Hepatocyte (in vitro differentiated cells): ENCODE data around the gene XPR1. TPM values are rescaled to one million over a fixed set of nuclear protein-coding genes. Genes with fewer than 3 reads are reported as not detected.

Source experiments
- DNase-seq: peaks from one replicate; pipeline ENCODE4 v3.0.0-alpha.2; 2016; ENCODE audit warnings: low spot score
- H2AFZ ChIP-seq: fragments of 200-600 bp; sonication (generic); 2 replicates; pipeline ENCODE4 v1.6.0; 2016; ENCODE audit warnings: antibody characterized with exemption, mild to moderate bottlenecking
- H3K27ac ChIP-seq: fragments of 200-600 bp; sonication (generic); 2 replicates; pipeline ENCODE4 v1.5.1; 2016; ENCODE audit warnings: mild to moderate bottlenecking
- H3K27me3 ChIP-seq: fragments of 200-600 bp; sonication (generic); 2 replicates; pipeline ENCODE4 v1.6.1; 2016
- H3K36me3 ChIP-seq: fragments of 200-600 bp; sonication (generic); replicated peaks from 2 replicates; pipeline ENCODE4 v1.5.1; 2016; ENCODE audit warnings: low read depth; ENCODE audit not compliant: insufficient read depth
- H3K4me1 ChIP-seq: fragments of 200-600 bp; sonication (generic); 2 replicates; pipeline ENCODE4 v1.5.1; 2016; ENCODE audit warnings: mild to moderate bottlenecking, moderate library complexity; ENCODE audit not compliant: insufficient read depth
- H3K4me2 ChIP-seq: fragments of 200-600 bp; sonication (generic); 2 replicates; pipeline ENCODE4 v1.6.0; 2016
- H3K4me3 ChIP-seq: fragments of 200-600 bp; sonication (generic); 2 replicates; pipeline ENCODE4 v1.5.1; 2016; ENCODE audit warnings: mild to moderate bottlenecking
- H3K79me2 ChIP-seq: fragments of 200-600 bp; sonication (generic); 2 replicates; pipeline ENCODE4 v1.6.0; 2017; ENCODE audit warnings: mild to moderate bottlenecking
- H3K9me2 ChIP-seq: fragments of 200-600 bp; sonication (generic); replicated peaks from 2 replicates; pipeline ENCODE4 v1.6.0; 2017; ENCODE audit warnings: mild to moderate bottlenecking; ENCODE audit not compliant: insufficient read depth
- H3K9me3 ChIP-seq: fragments of 200-600 bp; sonication (generic); 2 replicates; pipeline ENCODE4 v1.5.1; 2016; ENCODE audit warnings: low read depth, mild to moderate bottlenecking
- H4K20me1 ChIP-seq: fragments of 200-600 bp; sonication (generic); 2 replicates; pipeline ENCODE4 v1.6.0; 2016; ENCODE audit warnings: mild to moderate bottlenecking; ENCODE audit not compliant: insufficient read depth, poor library complexity, severe bottlenecking
- EZH2 ChIP-seq: fragments of 200-600 bp; sonication (generic); IDR thresholded peaks from 2 replicates; pipeline ENCODE4 v1.6.1; 2016; ENCODE audit warnings: antibody characterized with exemption, mild to moderate bottlenecking, borderline replicate concordance
- EZH2phosphoT487 ChIP-seq: fragments of 200-600 bp; sonication (generic); IDR thresholded peaks from one replicate; pipeline ENCODE4 v1.6.1; 2018; ENCODE audit warnings: antibody characterized with exemption, mild to moderate bottlenecking, low read depth, moderate library complexity; ENCODE audit not compliant: unreplicated experiment, severe bottlenecking
- WGBS: methylation state at CpG from one replicate; pipeline ENCODE4 v1.1.6; 2016; ENCODE audit warnings: low lambda C conversion rate; ENCODE audit errors: missing lambda C conversion rate; 5-methylcytosine and 5-hydroxymethylcytosine counted together
- polyA plus RNA-seq: library from polyadenylated mRNA; unstranded; fragments of >200 nt; fragmentation: Nextera tagmentation; extraction: Ambion mirVana; gene quantifications from 2 replicates; pipeline ENCODE4 v1.2.1, GENCODE V29; 2016
- total RNA-seq: library from RNA; depleted of rRNA; stranded (reverse); fragments of >200 nt; gene quantifications from 2 replicates; pipeline ENCODE4 v1.2.3, GENCODE V29; 2014
- TF ChIP-seq, protein P1 (sequence below): fragments of 200-600 bp; sonication (generic); IDR thresholded peaks from 2 replicates; pipeline ENCODE4 v1.5.1; 2016; ENCODE audit warnings: antibody characterized with exemption, mild to moderate bottlenecking; ENCODE audit not compliant: poor library complexity

Gene XPR1
- total and polyA plus RNA-seq, 2 experiments from 2014 or later = 18.2 to 41.5 TPM

DNA sequence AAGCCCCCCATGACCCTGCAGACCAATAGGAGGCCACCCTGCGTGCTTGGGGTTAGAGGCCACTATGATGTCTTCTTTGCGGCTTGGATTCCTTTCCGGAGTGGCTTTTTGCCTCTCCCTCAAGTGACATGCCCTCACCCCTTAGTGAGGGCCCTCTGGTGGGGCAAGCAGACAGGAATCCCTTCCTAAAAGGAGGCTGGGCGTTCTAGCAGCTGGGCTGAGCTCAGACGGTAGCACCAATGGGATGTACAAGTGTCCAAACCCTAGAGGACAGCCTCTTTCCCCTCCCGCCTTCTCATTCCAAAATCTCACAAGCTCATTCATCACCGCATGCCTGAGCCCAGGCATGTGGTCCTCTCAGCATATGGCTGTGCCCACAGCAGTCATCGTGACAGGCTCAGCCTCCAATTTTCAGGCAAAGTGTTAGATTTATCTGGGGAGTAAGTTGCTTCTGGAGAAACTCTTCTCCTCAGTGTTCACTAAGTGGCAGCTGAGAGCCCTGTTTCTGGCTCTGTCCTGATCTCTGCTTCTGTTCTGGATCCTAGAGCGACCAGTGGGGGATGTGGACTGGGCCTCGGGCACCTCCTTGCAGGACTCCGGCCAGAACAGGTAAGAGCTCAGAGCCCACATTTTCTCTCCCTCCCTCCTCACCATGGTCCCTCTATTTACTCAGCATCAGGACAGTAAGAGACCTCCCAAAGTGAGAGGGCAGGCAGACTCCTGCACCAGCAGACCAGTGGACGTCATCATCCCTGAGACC, 285.7 kb downstream of the XPR1 start:
- Histone ChIP-seq H3K4me3 (no peak overlapping the region), H3K9me2 (no peaks in the 10 kb centered on the region), H3K36me3 (no peaks in the 10 kb centered on the region), H4K20me1 (no peaks in the 10 kb centered on the region), H3K4me1 (peaks cover 13% of the 10 kb centered on the region), H2AFZ (no peak overlapping the region), H3K79me2 (peaks cover 5% of the 10 kb centered on the region), H3K9me3 (no peaks in the 10 kb centered on the region), H3K27me3 (peaks cover 9% of the 10 kb centered on the region), H3K4me2 (no peak overlapping the region), H3K27ac (no peak overlapping the region)
- no peak for DNase-seq
- 82% methylated on average over 12 of the region's 12 CpGs for WGBS
- TF ChIP-seq EZH2 = no peak
- TF ChIP-seq, protein P1, sequence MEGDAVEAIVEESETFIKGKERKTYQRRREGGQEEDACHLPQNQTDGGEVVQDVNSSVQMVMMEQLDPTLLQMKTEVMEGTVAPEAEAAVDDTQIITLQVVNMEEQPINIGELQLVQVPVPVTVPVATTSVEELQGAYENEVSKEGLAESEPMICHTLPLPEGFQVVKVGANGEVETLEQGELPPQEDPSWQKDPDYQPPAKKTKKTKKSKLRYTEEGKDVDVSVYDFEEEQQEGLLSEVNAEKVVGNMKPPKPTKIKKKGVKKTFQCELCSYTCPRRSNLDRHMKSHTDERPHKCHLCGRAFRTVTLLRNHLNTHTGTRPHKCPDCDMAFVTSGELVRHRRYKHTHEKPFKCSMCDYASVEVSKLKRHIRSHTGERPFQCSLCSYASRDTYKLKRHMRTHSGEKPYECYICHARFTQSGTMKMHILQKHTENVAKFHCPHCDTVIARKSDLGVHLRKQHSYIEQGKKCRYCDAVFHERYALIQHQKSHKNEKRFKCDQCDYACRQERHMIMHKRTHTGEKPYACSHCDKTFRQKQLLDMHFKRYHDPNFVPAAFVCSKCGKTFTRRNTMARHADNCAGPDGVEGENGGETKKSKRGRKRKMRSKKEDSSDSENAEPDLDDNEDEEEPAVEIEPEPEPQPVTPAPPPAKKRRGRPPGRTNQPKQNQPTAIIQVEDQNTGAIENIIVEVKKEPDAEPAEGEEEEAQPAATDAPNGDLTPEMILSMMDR = no peak

DNA sequence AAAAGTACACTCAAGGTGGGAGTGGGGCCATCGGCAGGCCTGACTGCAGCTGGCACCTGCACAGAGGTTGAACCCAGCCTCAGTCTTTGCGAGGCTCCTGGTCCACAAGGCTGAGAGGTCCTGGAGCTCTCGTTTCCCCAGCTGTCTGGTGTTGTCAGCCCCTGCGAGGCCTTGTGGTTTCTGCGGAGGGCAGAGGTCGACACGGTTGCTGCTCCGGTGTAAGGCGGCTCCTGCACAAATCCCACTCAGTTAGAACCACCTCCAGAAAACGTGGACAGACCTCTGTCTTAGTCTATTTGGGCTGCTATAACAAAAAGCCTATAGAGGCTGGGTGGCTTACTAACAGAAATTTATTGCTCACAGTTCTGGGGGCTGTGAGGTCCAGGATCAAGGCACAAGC, 286.7 kb downstream of the XPR1 start:
- Histone ChIP-seq H3K9me2 (no peaks in the 10 kb centered on the region), H3K4me3 (no peak overlapping the region), H3K4me1 (peaks cover 13% of the 10 kb centered on the region), H2AFZ (no peak overlapping the region), H3K27ac (no peak overlapping the region), H3K27me3 (peaks cover 8% of the 10 kb centered on the region), H3K36me3 (no peaks in the 10 kb centered on the region), H3K4me2 (no peak overlapping the region), H4K20me1 (no peaks in the 10 kb centered on the region), H3K79me2 (peaks cover 5% of the 10 kb centered on the region), H3K9me3 (no peaks in the 10 kb centered on the region)
- DNase-seq = no peak
- 81% methylated on average over 10 of the region's 10 CpGs for WGBS
- TF ChIP-seq EZH2phosphoT487 (no peak), EZH2 (no peak)
- TF ChIP-seq, protein P1 = no peak

DNA sequence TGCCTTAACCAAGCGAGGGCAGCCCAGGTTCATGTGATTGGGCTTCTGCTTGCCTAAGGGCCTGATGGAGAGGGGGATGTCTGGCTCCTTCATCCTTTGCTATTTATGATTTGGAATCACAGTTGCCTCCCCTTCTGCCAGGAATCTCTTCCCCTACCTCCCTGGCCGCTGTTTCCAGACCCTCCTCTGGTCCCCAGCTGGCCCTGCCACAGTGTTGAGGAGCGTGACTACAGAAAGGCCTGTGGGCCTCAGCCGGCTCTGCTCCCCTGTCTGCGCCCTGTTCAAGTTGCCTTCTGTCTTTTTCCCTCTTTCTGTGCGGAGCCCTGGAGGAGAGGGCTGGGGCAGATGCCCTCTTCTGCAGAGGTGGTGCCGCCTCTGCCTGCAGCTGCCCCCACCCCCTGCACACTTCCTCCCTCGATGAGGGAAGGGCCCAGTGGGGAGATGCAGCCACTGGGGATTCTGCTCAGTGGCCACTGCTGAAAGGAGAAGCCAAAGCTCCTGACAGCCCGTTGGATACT, 287.4 kb downstream of the XPR1 start:
- no peaks in the 10 kb centered on the region for H3K9me2 ChIP-seq
- H3K36me3 ChIP-seq = no peaks in the 10 kb centered on the region
- H3K79me2 ChIP-seq = peaks cover 2% of the 10 kb centered on the region
- no peak overlapping the region for H3K4me2 ChIP-seq
- no peak for DNase-seq
- no peaks in the 10 kb centered on the region for H3K9me3 ChIP-seq
- no peak for TF ChIP-seq EZH2phosphoT487
- TF ChIP-seq, protein P1 = no peak
- TF ChIP-seq EZH2 = no peak
- no peak overlapping the region for H3K4me3 ChIP-seq
- no peaks in the 10 kb centered on the region for H4K20me1 ChIP-seq
- peaks cover 1% of the 10 kb centered on the region for H3K27me3 ChIP-seq
- peaks cover 6% of the 10 kb centered on the region for H3K4me1 ChIP-seq
- H3K27ac ChIP-seq = no peak overlapping the region
- WGBS = 83% methylated on average over 9 of the region's 9 CpGs
- no peak overlapping the region for H2AFZ ChIP-seq
